Measurements from ENCODE around the gene GRIN2A. TPM values are rescaled to one million over a fixed set of nuclear protein-coding genes. Genes with fewer than 3 reads are reported as not detected.
A peak's percentile ranks its signal among the peaks of the same experiment; 100 is the strongest.

The GRIN2A gene
- total RNA-seq, 1 donor from 2014 or later, result 0.09 TPM

GRCh38 chr16:10040136-10041080 is 141.8 kb downstream of the GRIN2A start:
- H3K27me3 ChIP-seq, result peaks cover 3% of the 10 kb centered on the region
- intact Hi-C loops (cut with DNase I), result no loop called here
- no peak overlapping the region for H3K4me3 ChIP-seq

GRCh38 chr16:10039220-10040096 is 142.8 kb downstream of the GRIN2A start:
- no peak overlapping the region for H3K4me3 ChIP-seq
- H3K36me3 ChIP-seq, result no peaks in the 10 kb centered on the region
- H3K4me1 ChIP-seq, result no peaks in the 10 kb centered on the region
- no peak for TF ChIP-seq CTCF (IDR thresholded peaks at IDR 0.05)
- ATAC-seq, result peak; percentile 50
- no peak overlapping the region for H3K27ac ChIP-seq
- intact Hi-C loops (cut with DNase I), result no loop called here
- no peaks in the 10 kb centered on the region for H3K9me3 ChIP-seq
- no peak for DNase-seq
- peaks cover 3% of the 10 kb centered on the region for H3K27me3 ChIP-seq

More at GRCh38 chr16:10040136-10041080, 141.8 kb downstream of the GRIN2A start:
- H3K9me3 ChIP-seq, result no peaks in the 10 kb centered on the region
- H3K36me3 ChIP-seq, result no peaks in the 10 kb centered on the region
- H3K4me1 ChIP-seq, result no peaks in the 10 kb centered on the region
- ATAC-seq (no peak), DNase-seq (no peak)
- H3K27ac ChIP-seq, result no peak overlapping the region
- TF ChIP-seq CTCF (IDR thresholded peaks at IDR 0.05), result no peak

GRCh38 chr16:10037751-10038150 is 144.5 kb downstream of the GRIN2A start:
- no peak for TF ChIP-seq CTCF (IDR thresholded peaks at IDR 0.05)
- intact Hi-C loops (cut with DNase I), result no loop called here

DNA sequence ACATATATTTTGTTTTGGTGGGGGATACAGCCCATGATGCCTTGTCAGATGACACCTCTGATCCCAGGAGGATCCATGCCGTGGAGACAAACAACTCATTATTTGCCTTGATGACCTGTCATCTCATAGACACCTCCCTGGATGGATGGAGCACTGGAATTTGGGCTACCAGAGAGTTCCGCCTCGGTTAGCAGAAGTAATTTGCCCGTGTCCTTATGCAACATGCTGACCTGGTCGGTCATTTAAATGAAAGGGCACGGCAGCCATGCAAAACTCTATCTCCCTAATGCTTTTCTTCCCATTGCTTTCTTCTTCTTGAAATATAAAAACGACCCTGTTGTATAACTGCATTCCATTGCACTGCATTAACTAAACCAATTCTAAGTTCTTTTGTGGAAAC is 145.3 kb downstream of the GRIN2A start:
- intact Hi-C loops (cut with DNase I), result no loop called here
- Histone ChIP-seq H3K4me3 (no peak overlapping the region), H3K27ac (no peak overlapping the region), H3K36me3 (no peaks in the 10 kb centered on the region), H3K27me3 (peaks cover 3% of the 10 kb centered on the region), H3K4me1 (no peaks in the 10 kb centered on the region), H3K9me3 (no peaks in the 10 kb centered on the region)
- DNase-seq, result no peak
- ATAC-seq, result no peak
- TF ChIP-seq CTCF (IDR thresholded peaks at IDR 0.05), result no peak

More at GRCh38 chr16:10037751-10038150, 144.5 kb downstream of the GRIN2A start:
- Histone ChIP-seq H3K36me3 (no peaks in the 10 kb centered on the region), H3K9me3 (no peaks in the 10 kb centered on the region), H3K4me1 (no peaks in the 10 kb centered on the region), H3K27ac (no peak overlapping the region), H3K27me3 (peaks cover 3% of the 10 kb centered on the region), H3K4me3 (no peak overlapping the region)
- no peak for DNase-seq
- ATAC-seq, result no peak

- no peak for ATAC-seq
- TF ChIP-seq CTCF (IDR thresholded peaks at IDR 0.05), result no peak
- no peaks in the 10 kb centered on the region for H3K27me3 ChIP-seq
- intact Hi-C loops (cut with DNase I), result no loop called here
- no peaks in the 10 kb centered on the region for H3K36me3 ChIP-seq
- H3K4me3 ChIP-seq, result no peak overlapping the region
- no peak overlapping the region for H3K27ac ChIP-seq
- no peak for DNase-seq
- no peaks in the 10 kb centered on the region for H3K9me3 ChIP-seq
- no peaks in the 10 kb centered on the region for H3K4me1 ChIP-seq
Measured at GRCh38 chr16:10033556-10033955, 148.7 kb downstream of the GRIN2A start.

Data from upper lobe of right lung (tissue), 1 donor.